ENCODE data around the gene GNG13.
"Not testable (repeated sequence)": the region's sequence is repeated elsewhere in the genome, so short reads cannot be mapped to it uniquely, and the experiment has no call there.

GNG13 gene

DNA sequence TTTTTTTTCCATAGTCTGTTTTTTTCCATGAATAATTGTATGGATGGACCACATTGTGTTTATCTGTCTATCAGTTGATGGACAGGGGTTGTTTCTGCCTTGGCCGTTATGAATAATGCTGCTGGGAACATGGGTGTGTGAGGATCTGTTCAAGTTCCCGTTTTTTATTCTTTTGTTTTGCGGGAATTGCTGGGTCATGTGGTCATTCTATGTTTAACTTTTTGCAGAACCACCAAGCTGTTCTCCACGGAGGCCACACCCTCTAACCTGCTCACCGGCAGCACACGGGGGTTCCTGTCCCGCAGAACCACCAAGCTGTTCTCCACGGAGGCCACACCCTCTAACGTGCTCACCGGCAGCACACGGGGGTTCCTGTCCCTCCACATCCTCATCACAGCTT lies 45.9 kb downstream of the GNG13 start:
- TF ChIP-seq CTCF (conservative IDR thresholded peaks at IDR 0.05) (no peak), ZFX (IDR thresholded peaks at IDR 0.05) (no peak)
- no peak overlapping the region for H3K27ac ChIP-seq

- not testable (repeated sequence) for H3K27ac ChIP-seq
These were observed 46.4 kb downstream of the GNG13 start for GRCh38 chr16:754121-754607.

DNA sequence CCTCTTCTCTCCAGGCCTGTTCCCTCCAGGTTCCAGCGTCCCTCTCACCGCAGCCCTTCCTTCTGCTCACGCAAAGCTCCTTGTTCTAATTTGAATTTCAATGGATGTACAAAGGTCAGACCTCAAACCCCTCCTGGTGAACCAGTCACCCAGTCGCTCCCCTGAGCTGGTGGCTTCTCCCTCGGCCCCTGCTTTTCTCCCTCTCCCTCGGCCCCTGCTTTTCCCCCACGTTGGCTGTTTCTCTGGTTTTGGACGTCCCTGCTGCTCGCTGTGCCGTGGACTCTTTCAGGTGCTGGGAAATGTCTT lies 48.6 kb downstream of the GNG13 start:
- peak overlapping the region; percentile 52 for H3K27ac ChIP-seq
- TF ChIP-seq CTCF (conservative IDR thresholded peaks at IDR 0.05) = no peak
- no peak for TF ChIP-seq ZFX (IDR thresholded peaks at IDR 0.05)

DNA sequence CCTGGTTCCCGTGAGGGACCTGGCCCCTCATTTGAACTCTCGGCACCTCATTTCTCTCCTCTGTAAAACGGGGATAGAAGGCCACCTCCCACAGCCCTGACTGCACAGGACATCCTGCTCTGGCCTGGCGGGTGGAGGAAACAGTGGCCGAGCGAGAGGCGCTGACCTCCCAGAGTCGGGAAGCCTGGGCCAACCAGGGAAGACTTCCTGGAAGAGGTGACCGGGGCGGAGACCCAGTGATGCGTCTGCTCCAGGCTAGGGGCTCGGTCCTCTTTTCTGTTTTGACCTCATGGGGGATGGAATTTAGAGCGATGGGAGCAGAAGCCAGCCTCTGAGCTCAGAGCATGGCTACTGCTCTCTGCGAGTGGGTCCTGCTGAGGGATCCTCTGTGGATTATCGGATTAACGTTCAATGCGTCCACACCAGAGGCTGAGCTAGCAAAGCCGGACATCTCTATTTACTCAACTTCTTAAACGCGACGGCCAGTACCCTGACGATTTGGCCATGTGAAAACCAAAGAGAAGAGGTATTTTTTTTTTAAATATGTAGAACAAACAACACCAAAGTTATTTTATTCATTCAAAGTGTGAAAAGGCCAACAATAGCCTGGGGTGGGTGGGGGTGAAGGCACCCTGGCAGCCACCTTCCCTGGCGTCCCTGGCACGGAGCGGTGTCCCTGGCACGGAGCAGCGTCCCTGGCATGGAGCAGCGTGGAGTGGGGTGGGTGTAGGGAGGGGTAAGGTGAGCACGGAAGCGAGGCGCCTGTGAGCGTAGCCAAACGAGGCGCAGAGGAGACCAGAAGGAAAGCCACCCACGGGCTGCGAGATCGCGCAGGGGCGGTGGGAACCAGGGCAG lies 49.2 kb downstream of the GNG13 start:
- H3K27ac ChIP-seq = peak overlapping the region; percentile 52
- TF ChIP-seq CTCF (conservative IDR thresholded peaks at IDR 0.05) (no peak), ZFX (IDR thresholded peaks at IDR 0.05) (no peak)

DNA sequence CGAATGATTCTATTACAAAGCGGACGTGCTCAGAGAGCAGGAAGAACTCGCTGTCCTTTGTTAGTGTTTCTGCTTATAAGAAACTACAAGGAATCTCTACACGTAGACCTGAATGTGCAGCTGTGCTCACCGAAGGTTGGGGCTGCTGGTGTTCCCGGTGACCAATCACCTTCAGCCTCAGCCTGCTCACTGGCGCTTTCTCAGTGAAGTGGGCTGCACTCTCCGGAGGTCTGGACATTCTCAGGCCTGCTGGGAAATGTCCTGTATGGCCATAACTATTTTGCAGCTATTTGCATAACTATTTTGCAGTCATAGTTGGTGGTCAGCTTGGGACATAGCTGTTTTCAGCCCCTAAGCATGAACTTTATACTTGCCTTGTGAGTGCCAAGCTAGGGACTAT lies 50.0 kb downstream of the GNG13 start:
- H3K27ac ChIP-seq = peak overlapping the region; percentile 52
- TF ChIP-seq CTCF (conservative IDR thresholded peaks at IDR 0.05) = no peak
- no peak for TF ChIP-seq ZFX (IDR thresholded peaks at IDR 0.05)

- H3K27ac ChIP-seq = no peak overlapping the region
- no peak for TF ChIP-seq CTCF (conservative IDR thresholded peaks at IDR 0.05)
- no peak for TF ChIP-seq ZFX (IDR thresholded peaks at IDR 0.05)
These were observed 51.5 kb downstream of the GNG13 start for GRCh38 chr16:749010-749409.

Measured in C4-2B (cell line).